Measurements from ENCODE around the gene ANKRD23. TPM values are rescaled to one million over a fixed set of nuclear protein-coding genes. Genes with fewer than 3 reads are reported as not detected.

The ANKRD23 gene
- total and polyA plus RNA-seq, 2 of the 13 experiments (the other 11 are each of a cell fraction or from before 2014, with no cell fraction given) = 1.5 to 1.6 TPM

- TF ChIP-seq ARID4A (CRISPR knock-in tag; IDR thresholded peaks at IDR 0.05; ENCODE audit: borderline replicate concordance) (peak; percentile 81; the same call in 1 of the 2 replicates), ZNF44 (CRISPR knock-in tag; IDR thresholded peaks at IDR 0.05) (peak; percentile 34; the same call in 1 of the 2 replicates), SOX13 (IDR thresholded peaks at IDR 0.05) (no peak), SOX13 (CRISPR knock-in tag; conservative IDR thresholded peaks at IDR 0.05 in 1 of 2, IDR thresholded peaks at IDR 0.05 in 1 of 2) (no peak), KLF12 (CRISPR knock-in tag; IDR thresholded peaks at IDR 0.05; ENCODE audit: borderline replicate concordance) (peak; percentile 87), ZNF749 (CRISPR knock-in tag; IDR thresholded peaks at IDR 0.05; ENCODE audit: borderline replicate concordance) (no peak; the same call in 1 of the 2 replicates), HDAC1 (CRISPR knock-in tag; IDR thresholded peaks at IDR 0.05) (peak; percentile 59), HNF1B (CRISPR knock-in tag; IDR thresholded peaks at IDR 0.05) (peak; percentile 57; the same call in 1 of the 2 replicates), MEIS1 (CRISPR knock-in tag; IDR thresholded peaks at IDR 0.05; ENCODE audit: borderline replicate concordance) (peak; percentile 81), TP53 (CRISPR knock-in tag; conservative IDR thresholded peaks at IDR 0.05) (no peak), DBP (CRISPR knock-in tag; IDR thresholded peaks at IDR 0.05; ENCODE audit: not compliant biosample characterization) (peak; percentile 81), NR2F1 (CRISPR knock-in tag; IDR thresholded peaks at IDR 0.05) (no peak), KAT8 (CRISPR knock-in tag; IDR thresholded peaks at IDR 0.05) (no peak; the same call in 1 of the 2 replicates), ZNF503 (CRISPR knock-in tag; IDR thresholded peaks at IDR 0.05) (peak; percentile 27; the same call in 1 of the 2 replicates), PAWR (CRISPR knock-in tag; IDR thresholded peaks at IDR 0.05; ENCODE audit: borderline replicate concordance) (peak; percentile 81; the same call in 1 of the 2 replicates), ZBTB7B (CRISPR knock-in tag; IDR thresholded peaks at IDR 0.05) (peak; percentile 27), ZNF75D (CRISPR knock-in tag; IDR thresholded peaks at IDR 0.05; ENCODE audit: borderline replicate concordance) (no peak)
Observed at GRCh38 chr2:96815326-96816126, 28.3 kb downstream of the ANKRD23 start (continued).

All from HepG2 (cell line).